GM18868 (cell line): ENCODE measurements around the gene CA5A.
"Not testable (repeated sequence)": the region's sequence is repeated elsewhere in the genome, so short reads cannot be mapped to it uniquely, and the experiment has no call there.

Experiments
- ATAC-seq: cut with Tn5 transposase; IDR thresholded peaks from one replicate; pipeline ENCODE4 v1.9.1; 2021; ENCODE audit warnings: mild to moderate bottlenecking, moderate library complexity; ENCODE audit not compliant: unreplicated experiment

Gene CA5A

DNA sequence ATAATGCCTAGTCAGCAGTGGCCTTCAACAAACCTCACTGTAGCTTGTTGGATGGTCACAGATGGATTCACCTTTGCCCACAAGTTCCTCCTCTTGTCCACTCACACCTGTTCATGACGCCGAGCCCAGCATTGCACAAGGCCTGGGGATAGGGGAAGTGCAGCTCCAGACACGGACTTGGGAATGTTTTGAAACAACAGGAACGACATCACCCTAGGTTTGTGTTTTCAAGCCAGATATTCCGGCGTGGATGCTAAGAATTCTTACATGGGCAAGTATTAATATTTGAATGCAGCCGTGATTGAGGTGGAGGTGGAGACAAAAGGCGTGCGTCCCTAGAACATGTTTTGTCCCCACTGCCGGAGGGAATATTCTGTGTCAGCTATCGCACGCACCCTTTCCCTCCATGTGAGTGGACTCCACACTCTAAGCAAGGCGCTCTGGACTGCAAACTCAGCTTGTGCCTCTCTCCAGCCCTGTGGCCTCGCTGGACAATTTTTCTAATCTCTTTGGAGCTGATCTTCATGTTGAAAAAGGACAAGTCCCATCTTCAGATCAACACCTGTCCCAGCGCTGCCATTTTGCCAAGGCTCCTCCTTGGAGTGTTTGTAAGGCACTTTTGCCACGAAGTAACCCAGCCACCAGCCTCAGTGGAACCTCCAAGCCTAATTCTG, 12.9 kb upstream of the CA5A start:
- ATAC-seq: no peak

DNA sequence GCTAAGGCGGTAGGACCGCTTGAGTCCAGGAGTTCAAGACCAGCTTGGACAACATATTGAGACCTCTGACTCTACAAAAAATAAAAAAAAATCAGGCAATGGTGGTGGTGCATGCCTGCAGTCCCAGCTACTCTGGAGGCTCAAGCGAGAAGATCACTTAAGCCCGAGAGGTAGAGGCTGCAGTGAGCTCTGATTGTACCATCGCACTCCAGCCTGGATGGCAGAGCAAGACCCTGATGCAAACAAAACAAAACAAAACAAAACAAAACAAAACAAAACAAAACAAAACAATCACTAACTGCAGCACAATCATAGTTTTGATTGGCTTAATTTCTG, 12.4 kb upstream of the CA5A start:
- no peak for ATAC-seq

DNA sequence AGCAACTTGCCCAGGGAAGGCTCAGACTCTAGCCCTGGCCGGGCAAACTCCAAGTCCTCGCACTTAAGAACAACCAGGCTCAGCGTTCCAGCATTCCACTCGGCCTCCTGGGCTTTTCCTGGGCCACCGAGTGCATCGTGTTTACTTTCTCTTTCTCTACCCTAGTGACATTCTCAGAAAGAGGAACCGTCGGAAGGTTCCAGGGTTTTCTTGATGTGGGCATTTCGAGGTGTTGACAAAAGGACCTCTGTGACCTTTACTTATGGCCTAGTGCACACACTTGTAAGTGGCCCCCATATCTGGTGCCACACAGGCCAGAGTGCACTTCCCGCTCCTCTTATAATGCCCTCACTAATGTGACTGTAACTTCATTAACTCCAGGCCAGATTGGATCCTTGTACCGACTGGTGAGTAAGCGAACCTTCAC, 11.8 kb upstream of the CA5A start:
- no peak for ATAC-seq

DNA sequence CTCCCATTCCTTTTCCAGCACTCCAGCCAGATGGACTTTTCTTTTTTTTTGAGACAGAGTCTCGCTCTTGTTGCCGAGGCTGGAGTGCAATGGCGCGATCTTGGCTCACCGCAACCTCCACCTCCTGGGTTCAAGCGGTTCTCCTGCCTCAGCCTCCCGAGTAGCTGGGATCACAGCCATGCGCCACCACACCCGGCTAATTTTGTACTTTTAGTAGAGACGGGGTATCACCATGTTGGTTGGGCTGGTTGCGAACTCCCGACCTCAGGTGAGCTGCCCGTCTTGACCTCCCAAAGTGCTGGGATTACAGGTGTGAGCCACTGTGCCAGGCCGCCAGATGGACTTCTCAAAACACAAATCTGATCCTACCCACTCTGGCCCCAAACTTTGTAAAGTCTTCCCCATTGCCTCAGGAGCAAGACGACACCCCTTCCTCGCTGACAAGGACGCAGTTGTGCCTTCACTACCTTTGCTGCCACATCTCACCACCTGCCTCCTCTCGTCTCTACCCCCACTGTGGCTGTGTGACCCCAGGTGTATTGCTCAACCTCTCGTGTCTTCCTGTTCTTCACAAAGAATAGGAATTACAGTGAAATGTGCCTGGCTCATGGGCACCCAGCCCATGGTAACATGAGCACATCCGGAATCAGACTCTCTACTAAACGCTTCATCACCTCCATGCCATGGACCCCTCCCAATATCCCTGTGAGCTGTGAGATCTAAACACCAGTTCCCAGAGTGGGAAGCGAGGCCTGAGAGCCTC, 11.2 kb upstream of the CA5A start:
- ATAC-seq: no peak

DNA sequence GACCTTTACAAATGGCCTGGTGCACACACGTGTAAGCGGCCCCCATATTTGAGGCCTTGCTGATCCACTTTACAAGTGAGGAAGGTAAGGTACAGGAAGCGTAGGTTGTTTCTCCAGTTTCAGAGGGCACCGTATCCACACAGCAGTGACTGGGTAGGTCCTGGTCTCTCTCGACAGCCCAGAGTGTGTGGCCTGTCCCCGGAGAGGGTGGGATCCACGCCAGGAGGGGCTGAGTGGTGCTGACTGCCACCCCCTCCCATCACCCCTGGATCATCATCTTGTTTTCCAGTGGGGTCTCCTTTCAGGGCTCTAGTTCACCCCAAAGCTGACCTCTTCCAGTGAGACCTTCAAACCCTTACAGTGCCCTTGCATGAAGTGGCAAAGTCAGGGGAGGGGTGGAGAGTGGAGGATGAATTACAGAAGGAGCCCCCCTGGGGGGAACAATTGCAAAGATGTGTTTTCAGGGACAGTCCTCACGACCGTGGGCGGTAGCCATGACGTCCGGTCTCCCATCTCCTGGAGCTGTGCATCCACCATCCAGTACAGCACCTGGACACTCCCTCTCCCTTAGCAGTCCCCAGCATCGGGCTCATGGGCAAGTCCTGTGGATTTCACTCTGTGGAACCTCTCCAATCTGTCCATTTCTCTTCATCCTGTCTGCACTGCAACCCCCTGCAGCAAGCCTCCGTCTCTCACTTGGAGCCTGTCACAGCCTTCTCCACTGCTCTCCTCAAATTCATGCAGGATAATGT, 10.4 kb upstream of the CA5A start:
- ATAC-seq: no peak

DNA sequence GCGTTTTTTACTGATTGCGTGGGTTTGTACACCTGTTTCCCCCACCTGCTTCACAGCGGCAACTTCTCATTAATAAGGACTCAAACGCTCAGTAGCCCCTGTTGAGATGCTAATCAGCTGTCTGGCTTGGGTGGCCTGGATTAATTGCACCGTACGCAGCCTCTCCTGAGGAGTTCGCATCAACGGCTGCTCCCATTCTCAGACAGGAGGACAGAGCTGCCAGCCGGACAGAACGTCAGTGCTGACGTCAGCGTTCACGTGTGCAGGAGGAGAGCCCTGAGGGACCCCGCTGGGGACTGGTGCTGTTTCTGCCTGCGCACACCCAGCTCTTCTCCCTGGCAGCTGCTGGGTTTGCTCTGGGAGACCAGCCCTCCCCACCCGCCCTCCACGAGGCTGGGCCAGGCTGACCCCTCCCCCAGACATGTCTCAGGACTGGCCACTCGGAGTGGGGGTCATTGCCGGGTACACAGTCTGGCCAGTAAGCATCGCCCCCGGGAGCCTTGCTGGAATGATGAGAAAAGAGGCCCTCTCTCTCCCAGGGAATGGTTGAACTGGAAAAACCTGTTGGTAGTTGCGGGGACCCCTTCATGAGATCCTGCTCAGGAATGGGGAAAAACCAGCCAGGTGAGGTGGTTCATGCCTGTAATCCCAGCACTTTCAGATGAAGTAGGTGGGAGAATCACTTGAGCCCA, 9.2 kb upstream of the CA5A start:
- no peak for ATAC-seq

DNA sequence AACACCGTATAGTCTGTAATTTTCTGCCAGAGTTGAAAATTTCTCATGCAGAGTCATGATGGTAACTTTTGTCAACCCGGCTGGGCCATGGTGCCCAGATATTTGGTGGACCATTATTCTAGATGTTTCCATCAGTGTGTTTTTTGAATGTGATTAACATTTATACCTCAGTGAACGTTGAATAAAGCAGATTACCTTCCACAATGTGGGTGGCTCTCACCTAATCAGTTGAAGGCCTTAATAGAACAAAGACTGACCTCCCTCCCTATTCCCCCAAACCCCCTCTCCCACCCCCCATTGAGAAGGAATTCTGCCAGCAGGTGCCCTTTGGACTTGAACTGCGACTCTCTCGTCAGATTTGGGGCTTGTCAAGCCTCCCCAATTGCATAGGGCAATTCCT, 6.4 kb upstream of the CA5A start:
- no peak for ATAC-seq

DNA sequence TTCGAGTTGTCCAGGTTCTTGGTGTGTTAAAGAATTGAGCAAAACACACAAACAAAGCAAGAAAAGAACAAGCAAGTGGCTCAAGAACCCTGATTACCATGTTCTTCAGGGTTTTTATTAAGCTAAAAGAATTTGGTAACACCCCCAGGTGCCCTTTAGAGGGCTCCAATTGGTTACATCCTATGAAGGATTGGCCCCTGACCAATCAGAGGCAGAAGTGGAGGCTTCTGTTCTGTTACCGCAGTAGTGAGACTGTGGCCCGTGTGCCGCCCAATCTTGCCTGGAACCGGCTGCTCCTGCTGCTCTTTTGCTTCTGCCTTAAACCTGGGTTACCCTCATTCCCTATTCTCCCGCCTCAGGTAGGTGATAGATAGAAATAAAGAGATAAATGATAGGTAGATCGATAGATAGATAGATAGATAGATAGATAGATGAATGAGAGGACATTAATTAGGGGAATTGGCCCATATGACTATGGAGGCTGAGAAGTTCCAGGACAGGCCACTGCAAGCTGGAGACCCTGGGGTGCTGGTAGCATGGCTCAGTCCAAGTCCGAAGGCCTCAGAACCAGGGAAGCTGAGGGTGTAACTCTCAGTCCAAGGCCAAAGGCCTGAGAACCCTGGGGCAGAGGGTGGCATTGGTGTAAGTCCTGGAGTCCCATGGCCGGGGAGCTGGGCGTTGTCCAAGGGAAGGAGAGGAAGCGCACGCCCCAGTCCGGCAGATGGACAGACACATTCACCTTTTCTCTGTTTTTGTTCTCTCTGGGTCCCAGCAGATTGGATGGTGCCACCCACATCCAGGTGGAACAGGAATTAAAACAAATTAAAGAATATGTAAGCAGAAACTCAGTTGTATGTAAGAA, 3.5 kb upstream of the CA5A start:
- no peak for ATAC-seq

DNA sequence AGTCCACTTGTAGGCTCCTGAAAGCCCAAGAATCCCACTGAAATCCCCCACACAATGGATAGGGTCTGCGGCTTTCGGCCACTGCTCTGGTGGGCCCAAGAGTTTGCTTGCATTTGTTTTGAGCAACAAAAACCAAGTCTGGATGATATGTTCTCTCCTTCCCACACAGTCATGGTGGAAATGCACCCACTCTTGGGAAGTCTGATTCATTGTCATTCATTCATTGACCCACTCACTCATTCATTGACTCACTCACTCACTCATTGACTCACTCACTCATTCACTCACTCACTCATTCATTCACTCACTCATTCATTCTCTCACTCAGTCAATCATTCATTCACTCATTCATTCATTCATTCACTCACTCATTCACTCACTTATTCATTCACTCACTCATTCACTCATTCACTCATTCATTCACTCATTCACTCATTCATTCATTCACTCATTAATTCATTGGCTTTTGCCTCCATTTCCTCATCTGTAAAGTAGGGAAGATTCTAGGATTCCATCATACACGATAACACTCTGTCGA, 2.2 kb upstream of the CA5A start:
- ATAC-seq: no peak

DNA sequence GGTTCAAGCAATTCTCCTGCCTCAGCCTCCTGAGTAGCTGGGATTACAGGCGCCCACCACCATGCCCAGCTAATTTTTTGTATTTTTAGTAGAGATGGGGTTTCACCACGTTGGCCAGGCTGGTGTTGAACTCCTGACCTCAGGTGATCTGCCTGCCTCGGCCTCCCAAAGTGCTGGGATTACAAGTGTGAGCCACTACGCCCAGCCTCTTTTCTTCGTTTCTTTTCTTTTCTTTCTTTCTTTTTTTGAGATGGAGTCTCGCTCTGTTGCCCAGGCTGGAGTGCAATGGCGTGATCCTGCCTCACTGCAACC, 858 bp upstream of the CA5A start:
- ATAC-seq: not testable (repeated sequence)

DNA sequence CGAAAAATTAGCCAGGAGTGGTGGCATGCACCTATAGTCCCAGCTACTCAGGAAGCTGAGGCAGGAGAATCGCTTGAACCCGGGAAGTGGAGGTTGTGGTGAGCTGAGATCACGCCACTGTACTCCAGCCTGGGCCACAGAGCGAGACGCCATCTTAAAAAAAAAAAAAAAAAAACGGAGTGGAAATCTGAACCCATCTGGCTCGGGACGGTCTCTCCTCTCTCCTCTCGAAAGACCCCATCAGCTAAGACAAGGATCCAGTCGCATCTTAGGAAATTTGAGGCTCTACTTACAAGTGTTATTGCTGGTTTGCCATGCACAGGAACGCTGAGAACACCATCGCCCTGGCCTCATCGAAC, 334 bp downstream of the CA5A start:
- not testable (repeated sequence) for ATAC-seq

DNA sequence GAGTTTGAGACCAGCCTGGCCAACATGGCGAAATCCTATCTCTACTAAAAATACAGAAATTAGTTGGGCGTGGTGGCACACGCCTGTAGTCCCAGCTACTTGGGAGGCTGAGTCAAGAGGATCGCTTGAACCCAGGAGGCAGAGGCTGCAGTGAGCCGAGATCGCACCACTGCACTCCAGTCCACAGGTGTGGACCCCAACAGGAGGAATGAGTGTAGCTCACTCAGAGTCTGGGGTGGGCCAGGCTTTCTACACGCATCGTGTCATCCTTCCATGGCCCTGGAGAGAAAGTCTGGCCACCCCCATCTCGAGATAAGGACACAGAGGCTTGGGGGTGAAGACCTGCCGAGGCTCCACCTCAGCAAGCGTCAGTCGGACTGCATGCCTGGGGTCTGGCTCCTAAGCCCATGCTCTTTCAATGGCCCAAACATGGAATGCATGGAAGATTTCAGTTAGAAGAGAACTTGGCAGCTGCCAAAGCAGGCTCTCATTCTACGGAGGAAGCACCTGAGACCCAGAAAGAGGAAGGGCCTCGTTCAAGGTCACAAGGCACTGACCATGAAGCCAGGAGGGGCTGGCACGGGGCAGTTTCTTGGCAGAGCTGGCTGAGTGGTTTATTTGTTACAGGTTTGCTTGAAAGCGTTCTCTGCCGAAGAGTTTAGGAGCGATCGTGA, 1.4 kb downstream of the CA5A start:
- ATAC-seq: not testable (repeated sequence)

DNA sequence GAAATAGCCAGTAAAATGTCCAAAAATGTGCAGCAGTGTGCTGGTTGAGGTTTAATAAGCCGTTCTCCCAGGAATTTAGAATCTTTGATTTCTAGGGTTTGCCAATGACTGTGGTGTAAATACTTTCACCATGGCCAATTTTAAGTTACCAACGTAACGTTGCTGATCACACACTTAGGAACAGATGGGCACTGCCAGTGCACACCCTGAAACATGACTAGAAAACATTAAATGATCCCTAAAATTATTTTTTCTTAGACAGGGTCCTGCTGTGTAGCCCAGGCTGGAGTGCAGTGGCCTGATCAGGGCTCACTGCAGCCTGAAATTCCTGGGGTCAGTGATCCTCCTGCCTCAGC, 3.2 kb downstream of the CA5A start:
- no peak for ATAC-seq

DNA sequence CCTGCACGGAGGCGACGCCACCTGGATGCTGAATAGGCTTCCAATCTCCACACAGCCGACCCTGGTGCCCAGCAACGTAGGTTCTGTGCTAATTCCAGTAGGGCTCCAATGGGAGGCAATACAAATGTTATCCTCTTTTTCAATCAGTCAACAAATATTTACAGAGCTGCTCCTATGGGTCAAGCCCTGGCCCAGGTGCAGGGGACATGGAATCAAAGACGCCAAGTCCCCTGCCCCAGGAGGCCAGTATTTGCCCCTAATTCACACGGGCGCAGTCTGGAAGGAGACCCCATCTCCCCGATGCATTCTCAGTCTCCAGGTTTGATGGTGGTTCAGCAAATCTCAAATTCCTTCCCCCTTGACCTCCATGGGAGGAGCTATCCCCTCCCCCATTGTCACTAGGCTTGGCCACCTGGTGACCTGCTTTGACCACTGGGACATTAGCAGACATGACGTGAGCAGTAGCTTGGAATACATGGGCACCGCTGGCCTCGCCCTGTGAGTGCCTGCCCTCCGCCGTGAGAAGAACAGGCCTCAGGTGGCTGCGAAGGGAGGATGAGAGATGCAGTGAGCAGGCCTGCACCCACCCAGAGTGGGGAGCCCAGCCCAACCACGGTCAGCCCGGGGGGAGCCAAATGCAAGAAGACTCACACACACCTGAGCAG, 3.7 kb downstream of the CA5A start:
- ATAC-seq: not testable (repeated sequence)

DNA sequence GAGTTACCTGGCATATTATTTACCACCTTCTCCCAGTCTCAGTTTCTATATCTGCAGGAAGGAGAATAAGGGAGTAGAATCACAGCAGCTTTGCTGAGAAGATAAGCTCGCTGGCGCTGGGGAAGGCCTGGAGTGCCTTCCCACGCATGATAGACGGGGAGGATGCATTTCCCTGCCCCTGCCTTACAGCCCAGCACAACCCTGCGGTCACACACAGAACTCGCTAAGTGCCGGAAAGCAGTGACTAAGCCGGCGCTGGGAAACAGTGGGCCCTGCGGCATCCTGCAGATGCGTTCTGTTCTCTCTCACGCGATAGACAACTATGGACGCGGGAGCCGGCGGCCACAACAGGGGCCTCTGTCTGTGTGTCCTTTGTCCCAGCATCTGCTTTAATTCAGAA, 4.8 kb downstream of the CA5A start:
- ATAC-seq: no peak

DNA sequence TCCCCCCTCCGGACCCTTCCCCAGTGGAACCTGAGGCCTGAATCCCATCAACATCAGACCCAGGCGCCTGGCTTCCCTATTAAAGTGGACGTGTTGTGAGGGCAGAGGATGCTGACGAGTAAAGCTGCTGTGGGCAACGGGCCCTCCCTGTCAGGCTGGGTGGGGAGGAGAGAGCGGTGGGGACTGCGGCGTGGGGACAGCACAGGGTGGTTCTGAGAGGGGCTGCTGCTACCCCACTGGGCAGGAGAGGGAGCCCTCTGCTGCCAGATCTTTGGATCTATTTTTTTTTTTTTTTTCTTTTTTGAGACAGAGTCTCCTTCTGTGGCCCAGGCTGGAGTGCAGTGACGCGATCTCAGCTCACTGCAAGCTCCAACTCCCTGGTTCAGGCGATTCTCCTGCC, 5.9 kb downstream of the CA5A start:
- ATAC-seq: no peak

DNA sequence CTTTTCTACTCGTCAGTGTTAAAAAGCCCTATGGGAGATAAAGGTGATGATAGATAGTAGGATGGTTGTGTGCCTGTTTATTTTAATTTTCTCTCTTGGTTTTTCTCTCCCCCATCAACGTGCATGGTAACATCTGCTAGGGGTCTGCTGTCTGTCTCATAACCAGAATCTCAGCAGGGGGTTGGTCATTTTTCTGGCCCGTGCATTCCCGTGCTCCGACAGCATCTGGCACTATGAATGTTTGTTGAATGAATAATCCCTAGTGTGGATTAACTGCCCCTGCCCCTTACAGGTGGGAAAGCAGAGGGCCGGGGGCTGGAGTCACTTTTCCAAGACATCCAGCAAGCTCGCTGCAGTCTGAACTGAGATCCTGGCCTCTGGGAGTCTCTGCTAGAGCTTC, 6.3 kb downstream of the CA5A start:
- ATAC-seq: no peak

DNA sequence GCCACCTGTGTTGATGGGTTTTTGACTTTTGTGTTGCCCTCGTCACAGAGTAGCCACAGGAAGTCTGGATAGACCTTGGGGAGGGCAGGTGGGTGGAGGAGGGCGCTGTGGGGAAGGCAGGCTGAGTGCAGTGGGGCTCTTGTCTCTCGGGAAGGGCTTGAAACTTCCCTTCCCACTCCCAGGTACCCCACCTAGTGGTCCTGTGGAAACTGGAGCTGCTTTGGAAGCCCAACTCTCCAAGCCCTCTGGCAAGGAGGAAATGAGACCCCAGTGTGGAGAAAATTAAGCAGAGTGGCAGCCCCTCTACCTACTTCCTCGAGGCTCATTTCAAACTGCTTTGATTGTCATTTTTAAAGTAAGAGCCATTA, 9.2 kb downstream of the CA5A start:
- ATAC-seq: no peak
